GM12873 (cell line): ENCODE data around the gene ANGPTL4.
A peak's percentile ranks its signal among the peaks of the same experiment; 100 is the strongest.

ENCODE experiments used
- TF ChIP-seq, protein P1 (sequence below): IDR thresholded peaks from 2 replicates; pipeline ENCODE4 v1.5.1; 2012; ENCODE audit warnings: low read depth, mild to moderate bottlenecking, moderate library complexity, low read length, control low read depth; ENCODE audit not compliant: insufficient read depth; ENCODE audit errors: missing control alignments

The ANGPTL4 gene

DNA sequence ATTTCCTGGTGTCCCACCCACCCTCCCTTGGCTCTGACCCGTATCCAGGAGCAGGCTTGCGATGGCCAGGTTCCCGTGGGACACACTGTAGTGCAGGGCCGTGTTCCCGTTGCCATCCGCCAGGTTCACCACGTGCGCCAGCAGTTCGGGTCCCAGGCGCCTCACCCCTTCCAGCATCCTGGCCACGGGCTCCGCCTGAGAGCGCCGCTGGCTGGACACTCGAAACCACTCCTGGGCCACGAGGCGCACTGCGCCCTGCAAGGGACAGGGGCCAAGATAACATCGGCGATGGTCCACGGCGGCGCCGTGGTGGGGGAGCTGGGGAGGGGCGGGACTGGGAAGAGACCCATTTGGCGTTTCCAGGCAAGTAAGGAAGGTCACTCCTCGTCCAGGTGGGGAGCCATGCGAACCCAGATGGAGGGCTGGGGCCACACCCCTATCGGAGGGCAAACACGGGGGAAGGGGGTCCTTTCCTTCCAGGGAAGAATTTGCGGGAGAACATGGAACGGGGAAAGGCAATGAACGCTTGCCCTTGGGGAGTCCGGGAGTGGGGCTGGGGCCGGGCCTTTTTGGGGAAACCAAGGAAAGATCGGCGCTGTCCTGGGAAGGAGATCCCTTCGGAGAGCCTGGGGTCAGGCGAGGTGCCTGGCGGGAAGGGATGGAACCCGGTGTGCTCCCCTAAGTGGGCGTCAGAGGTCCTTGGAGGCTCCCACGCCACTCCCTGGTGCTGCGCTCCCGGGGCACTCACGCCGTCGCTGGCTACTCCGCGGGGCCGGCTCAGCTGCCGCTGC, 30.8 kb upstream of the ANGPTL4 start:
- TF ChIP-seq, protein P1, sequence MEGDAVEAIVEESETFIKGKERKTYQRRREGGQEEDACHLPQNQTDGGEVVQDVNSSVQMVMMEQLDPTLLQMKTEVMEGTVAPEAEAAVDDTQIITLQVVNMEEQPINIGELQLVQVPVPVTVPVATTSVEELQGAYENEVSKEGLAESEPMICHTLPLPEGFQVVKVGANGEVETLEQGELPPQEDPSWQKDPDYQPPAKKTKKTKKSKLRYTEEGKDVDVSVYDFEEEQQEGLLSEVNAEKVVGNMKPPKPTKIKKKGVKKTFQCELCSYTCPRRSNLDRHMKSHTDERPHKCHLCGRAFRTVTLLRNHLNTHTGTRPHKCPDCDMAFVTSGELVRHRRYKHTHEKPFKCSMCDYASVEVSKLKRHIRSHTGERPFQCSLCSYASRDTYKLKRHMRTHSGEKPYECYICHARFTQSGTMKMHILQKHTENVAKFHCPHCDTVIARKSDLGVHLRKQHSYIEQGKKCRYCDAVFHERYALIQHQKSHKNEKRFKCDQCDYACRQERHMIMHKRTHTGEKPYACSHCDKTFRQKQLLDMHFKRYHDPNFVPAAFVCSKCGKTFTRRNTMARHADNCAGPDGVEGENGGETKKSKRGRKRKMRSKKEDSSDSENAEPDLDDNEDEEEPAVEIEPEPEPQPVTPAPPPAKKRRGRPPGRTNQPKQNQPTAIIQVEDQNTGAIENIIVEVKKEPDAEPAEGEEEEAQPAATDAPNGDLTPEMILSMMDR, result no peak

GRCh38 chr19:8333767-8334457, 30.0 kb upstream of the ANGPTL4 start:
- TF ChIP-seq, protein P1, result no peak

- TF ChIP-seq, protein P1, result no peak
Measured at GRCh38 chr19:8334458-8335342, 29.3 kb upstream of the ANGPTL4 start.

- TF ChIP-seq, protein P1, result peak; percentile 37
Measured at GRCh38 chr19:8335343-8336071, 28.4 kb upstream of the ANGPTL4 start.

DNA sequence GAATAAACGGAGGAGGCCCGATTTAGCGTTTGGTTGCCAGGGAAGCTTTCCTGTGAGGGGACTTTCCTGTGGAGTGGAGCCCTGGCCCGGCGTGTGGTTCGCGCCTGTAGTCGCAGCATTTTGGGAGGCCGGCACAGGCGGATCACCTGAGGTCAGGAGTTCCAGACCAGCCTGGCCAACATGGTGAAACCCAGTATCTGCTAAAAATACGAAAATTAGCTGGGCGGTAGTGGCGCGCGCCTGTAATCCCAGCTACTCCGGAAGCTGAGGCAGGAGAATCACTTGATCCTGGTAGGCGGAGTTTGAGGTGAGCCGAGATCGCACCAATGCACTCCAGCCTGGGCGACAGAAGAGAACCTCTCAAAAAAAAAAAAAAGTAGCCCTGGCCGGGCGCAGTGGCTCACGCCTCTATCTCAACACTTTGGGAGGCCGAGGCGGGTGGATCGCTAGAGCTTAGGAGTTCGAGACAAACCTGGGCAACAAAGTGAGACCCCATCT, 27.8 kb upstream of the ANGPTL4 start:
- TF ChIP-seq, protein P1, result no peak

GRCh38 chr19:8336660-8337059, 27.3 kb upstream of the ANGPTL4 start:
- TF ChIP-seq, protein P1, result no peak

DNA sequence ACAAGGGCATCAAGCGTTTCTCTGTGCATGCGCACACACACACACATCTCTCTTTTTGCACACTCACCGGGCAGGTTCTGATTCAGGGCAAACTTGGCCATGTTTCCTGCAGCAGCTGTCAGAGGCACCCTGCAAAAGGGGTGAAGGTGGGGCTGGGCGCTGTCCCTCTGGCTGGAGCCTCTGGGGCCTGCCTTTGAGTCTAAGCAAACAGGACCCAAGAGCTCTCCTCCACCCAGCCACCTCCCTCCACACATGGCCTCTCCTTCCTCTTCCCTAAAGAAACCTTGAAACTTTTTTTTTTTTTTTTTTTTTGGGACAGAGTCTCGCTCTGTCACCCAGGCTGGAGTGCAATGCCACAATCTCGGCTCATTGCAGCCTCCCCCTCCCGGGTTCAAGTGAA, 26.2 kb upstream of the ANGPTL4 start:
- TF ChIP-seq, protein P1, result no peak
